SK-N-SH (cell line): ENCODE data around the gene NKAIN4.

ENCODE experiments used
- ELF1 ChIP-seq: IDR thresholded peaks from 2 replicates; pipeline ENCODE4 v1.4.0; 2012
- FOXJ3 ChIP-seq: sonication (generic); formaldehyde crosslinking; IDR thresholded peaks from 2 replicates; pipeline ENCODE4 v1.5.1; 2020; ENCODE audit warnings: mild to moderate bottlenecking, missing genetic modification reagents
- MEF2A ChIP-seq: IDR thresholded peaks from 2 replicates; pipeline ENCODE4 v1.4.0; 2012; ENCODE audit warnings: low read depth, borderline replicate concordance
- POLR2AphosphoS5 ChIP-seq: IDR thresholded peaks from 2 replicates; pipeline ENCODE4 v1.6.1; 2012; ENCODE audit warnings: low read depth, low read length
- REST ChIP-seq: IDR thresholded peaks from 2 replicates; pipeline ENCODE4 v1.6.1; 2012; ENCODE audit warnings: mild to moderate bottlenecking, low read depth, low read length, moderate library complexity
- SIN3A ChIP-seq: IDR thresholded peaks from 2 replicates; pipeline ENCODE4 v1.6.1; 2012; ENCODE audit warnings: low read depth, mild to moderate bottlenecking, low read length, moderate library complexity, borderline replicate concordance
- TAF1 ChIP-seq: IDR thresholded peaks from 2 replicates; pipeline ENCODE4 v1.6.1; 2012; ENCODE audit warnings: low read depth, mild to moderate bottlenecking, low read length, moderate library complexity, borderline replicate concordance
- TF ChIP-seq, protein P1 (sequence below): fragments of 200-600 bp; sonication (generic); IDR thresholded peaks from 2 replicates; pipeline ENCODE4 v1.6.1; 2017; ENCODE audit warnings: antibody characterized with exemption, mild to moderate bottlenecking, moderate library complexity
- TF ChIP-seq, protein P2 (sequence below): fragments of 150-350 bp; IDR thresholded peaks from 2 replicates; pipeline ENCODE4 v1.6.1; 2017; ENCODE audit warnings: antibody characterized with exemption, low read length, low read depth, borderline replicate concordance

DNA sequence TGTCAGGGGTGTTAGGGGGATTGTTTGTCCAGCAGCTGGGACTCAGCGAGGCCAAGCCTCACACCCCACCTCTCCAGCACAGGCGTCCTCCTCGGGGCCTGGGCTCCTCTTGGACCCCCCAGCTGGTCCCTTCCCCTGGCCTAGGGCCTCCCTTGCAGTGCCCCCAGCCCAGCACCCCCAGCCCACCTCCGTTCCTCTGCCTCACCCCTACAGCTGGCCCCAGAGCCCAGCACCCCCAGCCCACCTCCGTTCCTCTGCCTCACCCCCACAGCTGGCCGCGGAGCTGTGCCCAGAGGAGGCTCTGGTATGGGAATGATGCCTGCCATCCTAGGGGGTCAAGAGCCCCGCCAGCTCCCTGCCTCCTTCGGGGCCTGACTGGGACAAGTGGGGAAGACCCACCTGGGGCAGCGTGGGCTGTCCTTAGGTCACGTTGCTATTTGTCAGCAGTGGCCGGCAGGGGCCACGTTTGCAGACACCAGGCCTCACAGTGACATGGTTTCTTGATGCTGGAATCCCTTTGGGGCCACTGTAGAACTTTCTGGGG, 30.8 kb upstream of the NKAIN4 start:
- TF ChIP-seq, protein P1, sequence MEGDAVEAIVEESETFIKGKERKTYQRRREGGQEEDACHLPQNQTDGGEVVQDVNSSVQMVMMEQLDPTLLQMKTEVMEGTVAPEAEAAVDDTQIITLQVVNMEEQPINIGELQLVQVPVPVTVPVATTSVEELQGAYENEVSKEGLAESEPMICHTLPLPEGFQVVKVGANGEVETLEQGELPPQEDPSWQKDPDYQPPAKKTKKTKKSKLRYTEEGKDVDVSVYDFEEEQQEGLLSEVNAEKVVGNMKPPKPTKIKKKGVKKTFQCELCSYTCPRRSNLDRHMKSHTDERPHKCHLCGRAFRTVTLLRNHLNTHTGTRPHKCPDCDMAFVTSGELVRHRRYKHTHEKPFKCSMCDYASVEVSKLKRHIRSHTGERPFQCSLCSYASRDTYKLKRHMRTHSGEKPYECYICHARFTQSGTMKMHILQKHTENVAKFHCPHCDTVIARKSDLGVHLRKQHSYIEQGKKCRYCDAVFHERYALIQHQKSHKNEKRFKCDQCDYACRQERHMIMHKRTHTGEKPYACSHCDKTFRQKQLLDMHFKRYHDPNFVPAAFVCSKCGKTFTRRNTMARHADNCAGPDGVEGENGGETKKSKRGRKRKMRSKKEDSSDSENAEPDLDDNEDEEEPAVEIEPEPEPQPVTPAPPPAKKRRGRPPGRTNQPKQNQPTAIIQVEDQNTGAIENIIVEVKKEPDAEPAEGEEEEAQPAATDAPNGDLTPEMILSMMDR, result no peak
- TF ChIP-seq TAF1 (no peak), ELF1 (no peak), REST (no peak), POLR2AphosphoS5 (no peak), SIN3A (no peak), FOXJ3 (CRISPR knock-in tag) (no peak), MEF2A (no peak)
- TF ChIP-seq, protein P2, sequence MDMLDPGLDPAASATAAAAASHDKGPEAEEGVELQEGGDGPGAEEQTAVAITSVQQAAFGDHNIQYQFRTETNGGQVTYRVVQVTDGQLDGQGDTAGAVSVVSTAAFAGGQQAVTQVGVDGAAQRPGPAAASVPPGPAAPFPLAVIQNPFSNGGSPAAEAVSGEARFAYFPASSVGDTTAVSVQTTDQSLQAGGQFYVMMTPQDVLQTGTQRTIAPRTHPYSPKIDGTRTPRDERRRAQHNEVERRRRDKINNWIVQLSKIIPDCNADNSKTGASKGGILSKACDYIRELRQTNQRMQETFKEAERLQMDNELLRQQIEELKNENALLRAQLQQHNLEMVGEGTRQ, result no peak
